SK-N-SH treated with all-trans-retinoic acid at 6 μM for 48 hours (cell line): ENCODE results near the gene C9orf85.

Source experiments
- CSDC2 ChIP-seq: fragments of 250-450 bp; sonication (Bioruptor Pico); IDR thresholded peaks from 2 replicates; pipeline ENCODE4 v1.5.0; 2020; ENCODE audit warnings: mild to moderate bottlenecking, moderate library complexity
- ISL1 ChIP-seq: fragments of 250-450 bp; sonication (Bioruptor Pico); IDR thresholded peaks from 2 replicates; pipeline ENCODE4 v2.1.2; 2022; ENCODE audit warnings: mild to moderate bottlenecking, moderate library complexity
- OSR1 ChIP-seq: fragments of 250-450 bp; sonication (Bioruptor Pico); IDR thresholded peaks from 2 replicates; pipeline ENCODE4 v1.8.0; 2022; ENCODE audit warnings: moderate library complexity, mild to moderate bottlenecking, inconsistent platforms
- ZNF565 ChIP-seq: fragments of 450-650 bp; formaldehyde crosslinking; conservative IDR thresholded peaks from 2 replicates; pipeline ENCODE4 v1.5.0; 2020; ENCODE audit warnings: low read depth, mild to moderate bottlenecking, moderate library complexity
- ZNF70 ChIP-seq: fragments of 450-650 bp; formaldehyde crosslinking; IDR thresholded peaks from 2 replicates; pipeline ENCODE4 v1.5.0; 2020; ENCODE audit warnings: mild to moderate bottlenecking, moderate library complexity

DNA sequence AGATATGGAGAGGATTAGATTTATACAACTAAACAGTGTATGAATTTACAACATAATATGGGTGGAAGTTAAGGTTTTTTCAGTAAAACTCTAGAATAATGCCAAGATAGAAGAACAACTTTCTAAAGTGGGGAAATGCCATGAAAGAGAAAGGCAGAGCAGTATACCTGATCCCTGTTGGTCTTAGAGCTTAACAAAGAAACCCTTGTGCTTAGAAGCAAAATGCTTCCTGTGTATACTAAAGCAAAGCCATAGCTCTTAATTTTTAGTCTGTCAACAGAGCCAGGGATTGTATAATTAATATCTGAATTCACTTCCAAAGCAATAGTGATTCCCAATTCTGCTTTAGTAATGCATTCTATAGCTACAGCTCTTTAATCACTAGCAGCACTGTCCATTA, 14.4 kb downstream of the C9orf85 start:
- TF ChIP-seq ZNF70 (no peak), CSDC2 (CRISPR knock-in tag) (no peak), ISL1 (CRISPR knock-in tag) (no peak), ZNF565 (CRISPR knock-in tag) (no peak), OSR1 (no peak)
